Chondrocyte (in vitro differentiated cells): ENCODE results near the gene ADRA1B. TPM values are rescaled to one million over a fixed set of nuclear protein-coding genes. Genes with fewer than 3 reads are reported as not detected.

Experiments
- DNase-seq: peaks from one replicate; pipeline ENCODE4 v3.0.0; 2021; ENCODE audit warnings: mixed read lengths, low spot score
- H3K27ac Mint-ChIP-seq: one replicate; pipeline ENCODE4 v1.8.0; 2021; ENCODE audit warnings: mild to moderate bottlenecking, moderate library complexity, mixed read lengths; ENCODE audit not compliant: unreplicated experiment
- H3K27me3 Mint-ChIP-seq: 2 replicates; pipeline ENCODE4 v1.8.0; 2021; ENCODE audit warnings: low read depth, mixed read lengths
- H3K36me3 Mint-ChIP-seq: 2 replicates; pipeline ENCODE4 v1.8.0; 2021; ENCODE audit warnings: low read depth, mixed read lengths
- H3K4me1 Mint-ChIP-seq: 2 replicates; pipeline ENCODE4 v1.8.0; 2021; ENCODE audit warnings: low read depth, mild to moderate bottlenecking, mixed read lengths
- H3K4me3 Mint-ChIP-seq: one replicate; pipeline ENCODE4 v1.8.0; 2021; ENCODE audit warnings: mild to moderate bottlenecking, moderate library complexity, mixed read lengths; ENCODE audit not compliant: unreplicated experiment
- H3K9me3 Mint-ChIP-seq: 2 replicates; pipeline ENCODE4 v1.8.0; 2021; ENCODE audit warnings: low read depth, mixed read lengths
- CTCF ChIP-seq: fragments of 200-600 bp; sonication (generic); IDR thresholded peaks from 2 replicates; pipeline ENCODE4 v1.5.0; 2021; ENCODE audit warnings: antibody characterized with exemption, mild to moderate bottlenecking, moderate library complexity
- total RNA-seq: library from RNA; stranded (reverse); gene quantifications from 3 replicates; pipeline ENCODE4 v1.2.1, GENCODE V29; 2021

Gene ADRA1B
- total RNA-seq, 1 donor from 2014 or later = 0.72 TPM

GRCh38 chr5:159893040-159893695, 23.1 kb upstream of the ADRA1B start:
- H3K27me3 Mint-ChIP-seq = peaks cover 9% of the 10 kb centered on the region
- no peak for TF ChIP-seq CTCF
- no peak for DNase-seq
- no peaks in the 10 kb centered on the region for H3K36me3 Mint-ChIP-seq
- H3K9me3 Mint-ChIP-seq = no peaks in the 10 kb centered on the region
- H3K4me3 Mint-ChIP-seq = no peak overlapping the region
- H3K4me1 Mint-ChIP-seq = peaks cover 5% of the 10 kb centered on the region
- no peak overlapping the region for H3K27ac Mint-ChIP-seq

GRCh38 chr5:159894149-159894720, 22.0 kb upstream of the ADRA1B start:
- Mint-ChIP-seq H3K27me3 (peaks cover 8% of the 10 kb centered on the region), H3K27ac (no peak overlapping the region), H3K36me3 (no peaks in the 10 kb centered on the region), H3K4me1 (peaks cover 6% of the 10 kb centered on the region), H3K4me3 (no peak overlapping the region), H3K9me3 (no peaks in the 10 kb centered on the region)
- no peak for TF ChIP-seq CTCF
- DNase-seq = no peak

GRCh38 chr5:159897786-159898393, 18.4 kb upstream of the ADRA1B start:
- H3K36me3 Mint-ChIP-seq = no peaks in the 10 kb centered on the region
- no peak for DNase-seq
- no peak overlapping the region for H3K4me3 Mint-ChIP-seq
- no peak for TF ChIP-seq CTCF
- peaks cover 16% of the 10 kb centered on the region for H3K4me1 Mint-ChIP-seq
- no peaks in the 10 kb centered on the region for H3K9me3 Mint-ChIP-seq
- peaks cover 8% of the 10 kb centered on the region for H3K27me3 Mint-ChIP-seq
- no peak overlapping the region for H3K27ac Mint-ChIP-seq

- no peak for TF ChIP-seq CTCF
- no peak for DNase-seq
- Mint-ChIP-seq H3K9me3 (no peaks in the 10 kb centered on the region), H3K27ac (no peak overlapping the region), H3K4me1 (peaks cover 17% of the 10 kb centered on the region), H3K27me3 (peaks cover 8% of the 10 kb centered on the region), H3K4me3 (peak overlapping the region; percentile 11), H3K36me3 (no peaks in the 10 kb centered on the region)
These were observed 16.9 kb upstream of the ADRA1B start for GRCh38 chr5:159899067-159900049.

GRCh38 chr5:159901308-159901707, 15.0 kb upstream of the ADRA1B start:
- no peaks in the 10 kb centered on the region for H3K9me3 Mint-ChIP-seq
- no peak for TF ChIP-seq CTCF
- H3K27me3 Mint-ChIP-seq = peaks cover 8% of the 10 kb centered on the region
- H3K36me3 Mint-ChIP-seq = no peaks in the 10 kb centered on the region
- no peak overlapping the region for H3K4me3 Mint-ChIP-seq
- peaks cover 27% of the 10 kb centered on the region for H3K4me1 Mint-ChIP-seq
- no peak for DNase-seq
- H3K27ac Mint-ChIP-seq = no peak overlapping the region
